Epithelial cell of prostate (primary cell): Measurements from ENCODE around the gene NR1I3.
"Not testable (repeated sequence)": the region's sequence is repeated elsewhere in the genome, so short reads cannot be mapped to it uniquely, and the experiment has no call there.

Source experiments
- DNase-seq: peaks from one replicate; pipeline ENCODE4 v3.0.0-alpha.2; 2011; ENCODE audit warnings: low read depth, low spot score
- H3K27ac ChIP-seq: fragments of 450-650 bp; 2 replicates; pipeline ENCODE4 v1.5.1; 2017; ENCODE audit warnings: mild to moderate bottlenecking

Gene NR1I3

GRCh38 chr1:161238039-161238473 lies at the start of gene NR1I3:
NR1I3 (minus strand) TSS chr1:161238203; CDS start chr1:161236565, 1,638 bp downstream.
- no peak for DNase-seq
- H3K27ac ChIP-seq = no peak within 1 kb of the TSS

- H3K27ac ChIP-seq = no peak overlapping the region
- no peak for DNase-seq
These were observed 49.6 kb upstream of the NR1I3 start for GRCh38 chr1:161287482-161288054.

GRCh38 chr1:161285521-161285920 lies 47.5 kb upstream of the NR1I3 start:
- H3K27ac ChIP-seq = no peak overlapping the region
- no peak for DNase-seq

- no peak for DNase-seq
- H3K27ac ChIP-seq = no peak overlapping the region
These were observed 47.1 kb upstream of the NR1I3 start for GRCh38 chr1:161285113-161285512.

- H3K27ac ChIP-seq = no peak overlapping the region
- no peak for DNase-seq
These were observed 45.0 kb upstream of the NR1I3 start for GRCh38 chr1:161282991-161283390.

GRCh38 chr1:161274874-161275273 lies 36.9 kb upstream of the NR1I3 start:
- DNase-seq = no peak
- no peak overlapping the region for H3K27ac ChIP-seq

- no peak overlapping the region for H3K27ac ChIP-seq
- no peak for DNase-seq
These were observed 35.4 kb upstream of the NR1I3 start for GRCh38 chr1:161273402-161273801.

GRCh38 chr1:161267321-161267720 lies 29.3 kb upstream of the NR1I3 start:
- no peak for DNase-seq
- H3K27ac ChIP-seq = no peak overlapping the region

GRCh38 chr1:161266836-161267235 lies 28.8 kb upstream of the NR1I3 start:
- H3K27ac ChIP-seq = no peak overlapping the region
- DNase-seq = no peak

GRCh38 chr1:161266202-161266601 lies 28.2 kb upstream of the NR1I3 start:
- no peak overlapping the region for H3K27ac ChIP-seq
- DNase-seq = no peak

- H3K27ac ChIP-seq = no peak overlapping the region
- DNase-seq = no peak
These were observed 27.3 kb upstream of the NR1I3 start for GRCh38 chr1:161265305-161265704.

- no peak overlapping the region for H3K27ac ChIP-seq
- no peak for DNase-seq
These were observed 23.5 kb upstream of the NR1I3 start for GRCh38 chr1:161261261-161262235.

GRCh38 chr1:161260376-161261260 lies 22.6 kb upstream of the NR1I3 start:
- no peak overlapping the region for H3K27ac ChIP-seq
- no peak for DNase-seq

GRCh38 chr1:161259765-161260164 lies 21.8 kb upstream of the NR1I3 start:
- no peak overlapping the region for H3K27ac ChIP-seq
- DNase-seq = no peak

- H3K27ac ChIP-seq = no peak overlapping the region
- DNase-seq = no peak
These were observed 21.3 kb upstream of the NR1I3 start for GRCh38 chr1:161259345-161259702.

GRCh38 chr1:161258439-161259344 lies 20.7 kb upstream of the NR1I3 start, which contains the start of gene PCP4L1:
PCP4L1 (plus strand) TSS chr1:161258745; CDS start chr1:161258975, 230 bp downstream.
- DNase-seq = peak; percentile 14
- no peak within 1 kb of the TSS for H3K27ac ChIP-seq

- DNase-seq, H3K27ac ChIP-seq: not testable (repeated sequence)
These were observed 19.1 kb upstream of the NR1I3 start for GRCh38 chr1:161257109-161257508.

- not testable (repeated sequence) for DNase-seq, H3K27ac ChIP-seq
These were observed 18.0 kb upstream of the NR1I3 start for GRCh38 chr1:161255955-161256520.

GRCh38 chr1:161255302-161255701 lies 17.3 kb upstream of the NR1I3 start:
- H3K27ac ChIP-seq, DNase-seq: not testable (repeated sequence)
